GM12878 (cell line): Measurements from ENCODE around the gene ZSCAN20.

Source experiments
- BRCA1 ChIP-seq: IDR thresholded peaks from 2 replicates; pipeline ENCODE4 v1.6.1; 2011; ENCODE audit warnings: low read depth, low read length, improper control_type of control experiment
- CHD1 ChIP-seq: IDR thresholded peaks from 2 replicates; pipeline ENCODE4 v1.6.1; 2012; ENCODE audit warnings: low read depth, low read length, improper control_type of control experiment
- CHD2 ChIP-seq: IDR thresholded peaks from 2 replicates; pipeline ENCODE4 v1.6.1; 2011; ENCODE audit warnings: low read depth, low read length, improper control_type of control experiment, borderline replicate concordance
- CTCF ChIP-seq, 3 experiments: IDR thresholded peaks in 2 of 3; conservative IDR thresholded peaks in 1 of 3; 2 replicates each; pipeline ENCODE4 v1.5.1; 2011; ENCODE audit warnings: low read depth in 3 of 3, low read length in 3 of 3, mild to moderate bottlenecking in 3 of 3, control low read depth in 2 of 3, moderate library complexity in 2 of 3, inconsistent platforms in 1 of 3, mixed read lengths in 1 of 3; ENCODE audit not compliant: control insufficient read depth in 2 of 3, insufficient read depth in 1 of 3; ENCODE audit errors: extremely low read depth in 1 of 3
- EZH2 ChIP-seq: IDR thresholded peaks from 2 replicates; pipeline ENCODE4 v1.6.1; 2012; ENCODE audit warnings: low read depth, mild to moderate bottlenecking, control low read depth, inconsistent platforms, low read length, borderline replicate concordance; ENCODE audit not compliant: control insufficient read depth
- JUNB ChIP-seq: IDR thresholded peaks from 2 replicates; pipeline ENCODE4 v1.6.1; 2016; ENCODE audit warnings: antibody characterized with exemption, mild to moderate bottlenecking
- MAX ChIP-seq: IDR thresholded peaks from 2 replicates; pipeline ENCODE4 v1.6.1; 2012; ENCODE audit warnings: low read depth, low read length, improper control_type of control experiment
- POLR2A ChIP-seq: IDR thresholded peaks from 2 replicates; pipeline ENCODE4 v1.6.1; 2011; ENCODE audit warnings: low read depth, mild to moderate bottlenecking, low read length
- POLR2AphosphoS5 ChIP-seq: IDR thresholded peaks from 2 replicates; pipeline ENCODE4 v1.6.1; 2011; ENCODE audit warnings: mild to moderate bottlenecking, low read length, inconsistent platforms
- RCOR1 ChIP-seq: conservative IDR thresholded peaks from 2 replicates; pipeline ENCODE4 v1.6.1; 2012; ENCODE audit warnings: low read depth, low read length, improper control_type of control experiment
- STAT1 ChIP-seq: fragments of 450-650 bp; conservative IDR thresholded peaks from 2 replicates; pipeline ENCODE4 v1.6.1; 2014; ENCODE audit warnings: antibody characterized with exemption, mild to moderate bottlenecking
- TF ChIP-seq, protein P1 (sequence below): IDR thresholded peaks from 2 replicates; pipeline ENCODE4 v1.6.1; 2011; ENCODE audit warnings: low read depth, low read length, improper control_type of control experiment, borderline replicate concordance
- TF ChIP-seq, protein P2 (sequence below): IDR thresholded peaks from 2 replicates; pipeline ENCODE4 v1.6.1; 2012; ENCODE audit warnings: low read length, inconsistent platforms

DNA sequence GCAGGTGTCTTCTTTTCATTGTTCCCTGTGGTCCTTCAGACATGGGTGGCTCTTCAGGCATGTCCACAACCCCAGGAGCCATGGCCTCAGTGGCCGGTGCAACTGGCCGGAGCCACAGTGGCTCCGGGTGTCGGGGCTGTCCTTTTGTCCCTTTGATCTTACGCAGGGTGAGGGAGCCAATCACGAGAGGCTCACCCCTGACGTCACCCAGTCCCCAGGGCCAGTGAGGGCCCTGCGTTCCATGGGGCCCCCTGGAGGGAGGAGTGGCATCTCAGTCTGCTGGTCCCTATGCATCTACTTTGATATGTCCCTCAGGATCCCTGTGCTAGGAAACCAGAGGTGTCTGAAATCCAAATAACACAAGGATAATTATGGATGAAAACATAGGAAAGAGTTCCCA lies 29.3 kb downstream of the ZSCAN20 start:
- no peak for TF ChIP-seq CTCF (IDR thresholded peaks at IDR 0.05 in 2 of 3, conservative IDR thresholded peaks at IDR 0.05 in 1 of 3; ENCODE audit: control insufficient read depth in 2 of 3, extremely low read depth in 1 of 3, insufficient read depth in 1 of 3, low read depth in 3 of 3, low read length in 3 of 3)
- no peak for TF ChIP-seq JUNB
- TF ChIP-seq EZH2: no peak
- no peak for TF ChIP-seq CHD1
- no peak for TF ChIP-seq POLR2A
- TF ChIP-seq BRCA1: no peak
- TF ChIP-seq POLR2AphosphoS5: no peak
- TF ChIP-seq RCOR1: no peak
- TF ChIP-seq CHD2: no peak
- TF ChIP-seq, protein P1, sequence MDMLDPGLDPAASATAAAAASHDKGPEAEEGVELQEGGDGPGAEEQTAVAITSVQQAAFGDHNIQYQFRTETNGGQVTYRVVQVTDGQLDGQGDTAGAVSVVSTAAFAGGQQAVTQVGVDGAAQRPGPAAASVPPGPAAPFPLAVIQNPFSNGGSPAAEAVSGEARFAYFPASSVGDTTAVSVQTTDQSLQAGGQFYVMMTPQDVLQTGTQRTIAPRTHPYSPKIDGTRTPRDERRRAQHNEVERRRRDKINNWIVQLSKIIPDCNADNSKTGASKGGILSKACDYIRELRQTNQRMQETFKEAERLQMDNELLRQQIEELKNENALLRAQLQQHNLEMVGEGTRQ: no peak
- TF ChIP-seq, protein P2, sequence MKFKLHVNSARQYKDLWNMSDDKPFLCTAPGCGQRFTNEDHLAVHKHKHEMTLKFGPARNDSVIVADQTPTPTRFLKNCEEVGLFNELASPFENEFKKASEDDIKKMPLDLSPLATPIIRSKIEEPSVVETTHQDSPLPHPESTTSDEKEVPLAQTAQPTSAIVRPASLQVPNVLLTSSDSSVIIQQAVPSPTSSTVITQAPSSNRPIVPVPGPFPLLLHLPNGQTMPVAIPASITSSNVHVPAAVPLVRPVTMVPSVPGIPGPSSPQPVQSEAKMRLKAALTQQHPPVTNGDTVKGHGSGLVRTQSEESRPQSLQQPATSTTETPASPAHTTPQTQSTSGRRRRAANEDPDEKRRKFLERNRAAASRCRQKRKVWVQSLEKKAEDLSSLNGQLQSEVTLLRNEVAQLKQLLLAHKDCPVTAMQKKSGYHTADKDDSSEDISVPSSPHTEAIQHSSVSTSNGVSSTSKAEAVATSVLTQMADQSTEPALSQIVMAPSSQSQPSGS: no peak
- no peak for TF ChIP-seq MAX
- TF ChIP-seq STAT1: no peak
